Activated CD4-positive, CD25-positive, alpha-beta regulatory T cell (primary cell): Measurements from ENCODE around the gene SNCA.

Experiments
- DNase-seq, 4 experiments: peaks; one replicate each; lab custom pipeline; 2025; lab: John Stamatoyannopoulos, UW

The SNCA gene

GRCh38 chr4:89707467-89707866 lies 129.5 kb downstream of the SNCA start:
- no peak for DNase-seq

- DNase-seq, result no peak
Measured at GRCh38 chr4:89704651-89705395, 132.1 kb downstream of the SNCA start.

DNA sequence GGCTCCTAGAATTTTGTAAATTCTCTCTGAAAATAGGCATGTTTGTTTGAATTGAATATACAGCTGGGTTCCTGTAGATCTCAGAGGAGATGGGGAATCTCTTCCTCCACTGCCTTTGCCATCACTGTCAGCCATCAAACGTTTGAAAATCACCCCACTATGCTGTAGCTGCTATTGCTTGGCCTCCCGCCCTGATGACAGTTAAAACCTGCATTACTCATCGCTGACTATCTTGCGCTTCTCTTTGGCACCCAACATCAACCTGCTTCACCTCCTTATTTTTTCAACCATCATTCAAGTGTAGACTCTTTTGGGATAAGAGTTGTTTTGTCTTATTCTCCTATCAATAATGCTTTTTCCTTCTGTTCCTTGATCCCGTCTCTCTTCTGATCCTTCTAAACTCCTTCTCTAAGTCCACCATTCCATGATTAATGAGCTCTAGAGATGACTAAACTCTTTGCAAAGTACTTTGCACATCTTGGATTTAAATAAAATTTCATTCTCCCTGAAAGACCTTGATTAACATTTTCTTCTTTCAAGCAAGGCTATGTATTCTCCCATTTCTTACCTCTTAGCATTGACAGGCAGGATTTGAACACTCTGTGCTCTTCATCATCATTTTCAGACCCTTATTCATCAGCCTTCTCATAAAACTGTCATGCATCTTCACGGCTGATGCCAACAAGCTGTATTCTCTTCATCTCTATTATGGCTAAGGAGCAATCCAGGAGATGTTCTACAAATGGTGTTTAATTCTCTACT lies 133.0 kb downstream of the SNCA start:
- DNase-seq, result no peak

DNA sequence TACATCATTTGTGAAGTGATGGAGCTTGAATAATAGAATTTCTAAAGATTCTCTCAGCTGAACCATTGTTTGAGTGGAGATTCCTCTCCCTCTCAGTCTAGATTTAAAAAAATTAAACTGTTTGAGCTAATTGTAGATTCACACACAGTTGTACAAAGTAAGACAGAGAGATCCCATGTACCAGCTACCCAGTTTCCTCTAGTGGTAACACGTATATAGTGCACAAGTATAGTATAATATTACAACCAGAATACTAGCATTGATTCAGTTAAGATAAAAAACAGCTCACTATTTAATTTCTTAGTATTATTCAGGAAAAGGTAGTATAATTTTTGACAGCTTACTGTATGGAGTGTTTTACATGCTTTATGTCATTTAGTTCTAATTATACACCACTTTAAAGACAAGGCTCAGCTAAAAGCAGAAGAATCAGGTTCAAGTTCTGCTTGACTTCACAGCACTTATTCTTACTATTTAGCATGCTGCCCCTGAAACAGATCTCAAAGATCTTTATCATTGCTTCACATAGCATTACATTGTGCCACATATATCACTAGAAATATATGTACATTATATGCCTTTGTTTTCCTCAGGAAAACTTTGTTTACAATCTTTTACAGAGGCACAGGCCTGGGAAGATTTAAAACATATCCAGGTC lies 136.1 kb downstream of the SNCA start:
- DNase-seq, result no peak

- DNase-seq, result no peak
Measured at GRCh38 chr4:89685690-89686089, 151.3 kb downstream of the SNCA start.

GRCh38 chr4:89685277-89685676 lies 151.7 kb downstream of the SNCA start:
- DNase-seq, result no peak

- no peak for DNase-seq
Measured at GRCh38 chr4:89684536-89684935, 152.4 kb downstream of the SNCA start.

- no peak for DNase-seq
Measured at GRCh38 chr4:89682808-89683207, 154.2 kb downstream of the SNCA start.

- DNase-seq, result no peak
Measured at GRCh38 chr4:89681671-89682070, 155.3 kb downstream of the SNCA start.

GRCh38 chr4:89681219-89681618 lies 155.7 kb downstream of the SNCA start:
- DNase-seq, result no peak

GRCh38 chr4:89674876-89675459 lies 162.0 kb downstream of the SNCA start:
- DNase-seq, result no peak
